H1 (cell line): Measurements from ENCODE around the gene TMA7. TPM values are rescaled to one million over a fixed set of nuclear protein-coding genes. Genes with fewer than 3 reads are reported as not detected.

ENCODE experiments used
- CTCF ChIA-PET: fragments of 300-600 bp; sonication (Branson Sonifier 250); formaldehyde crosslinking; loops from one replicate; lab custom pipeline; 2021; ENCODE audit not compliant: partially characterized antibody; lab: Charles Lee
- POLR2A ChIA-PET: fragments of 300-600 bp; sonication (Branson Sonifier 250); formaldehyde crosslinking; loops from one replicate; lab custom pipeline; 2021; ENCODE audit warnings: inconsistent platforms; ENCODE audit not compliant: partially characterized antibody; lab: Charles Lee
- DNase-seq, 2 experiments: peaks; one replicate each; pipeline versions ENCODE4 v3.0.0 to v3.0.0-alpha.2; 2010 to 2022; ENCODE audit warnings: low spot score in 2 of 2, low read depth in 1 of 2, mixed read lengths in 1 of 2
- FAIRE-seq: peaks from 2 replicates; lab custom pipeline; 2011; peaks lifted over from hg19 to GRCh38; lab: Jason Lieb, UNC
- H2AFZ ChIP-seq: 2 replicates; pipeline ENCODE4 v1.8.1; 2012; ENCODE audit warnings: low read length, inconsistent platforms
- H2AK5ac ChIP-seq: 2 replicates; pipeline ENCODE4 v1.6.1; 2013; ENCODE audit warnings: low read depth, low read length
- H2BK120ac ChIP-seq: replicated peaks from 2 replicates; pipeline ENCODE3; 2013; ENCODE audit warnings: low read depth, low read length, inconsistent platforms
- H2BK12ac ChIP-seq: 2 replicates; pipeline ENCODE4 v1.6.1; 2013; ENCODE audit warnings: low read depth, low read length
- H2BK15ac ChIP-seq: 2 replicates; pipeline ENCODE4 v1.6.1; 2013; ENCODE audit warnings: low read length
- H2BK20ac ChIP-seq: 2 replicates; pipeline ENCODE4 v1.6.1; 2013; ENCODE audit warnings: low read length
- H2BK5ac ChIP-seq: 2 replicates; pipeline ENCODE4 v1.6.1; 2013; ENCODE audit warnings: low read depth, low read length
- H3K14ac ChIP-seq: 2 replicates; pipeline ENCODE4 v1.6.1; 2013; ENCODE audit warnings: inconsistent platforms; ENCODE audit not compliant: insufficient read length
- H3K18ac ChIP-seq: 2 replicates; pipeline ENCODE4 v1.6.1; 2013; ENCODE audit warnings: low read length; ENCODE audit errors: extremely low read depth
- H3K23ac ChIP-seq: 2 replicates; pipeline ENCODE4 v1.6.1; 2013; ENCODE audit warnings: inconsistent platforms; ENCODE audit not compliant: insufficient read length
- H3K23me2 ChIP-seq: 2 replicates; pipeline ENCODE4 v1.6.1; 2013; ENCODE audit warnings: low read depth, low read length
- H3K27ac ChIP-seq: 2 replicates; pipeline ENCODE4 v1.6.1; 2011; ENCODE audit warnings: low read depth, low read length, inconsistent platforms
- H3K27me3 ChIP-seq, 4 experiments: replicated peaks in 1 of 4; 1 replicate in 1 of 4; 2 replicates in 3 of 4; pipeline versions ENCODE4 v1.6.1 to v1.8.1; 2011 to 2013; ENCODE audit warnings: low read length in 3 of 4, mild to moderate bottlenecking in 3 of 4, inconsistent platforms in 2 of 4, mixed read lengths in 2 of 4, moderate library complexity in 1 of 4; ENCODE audit not compliant: control insufficient read depth in 3 of 4, insufficient read depth in 3 of 4; ENCODE audit errors: extremely low read depth in 1 of 4
- H3K36me3 ChIP-seq, 4 experiments: 2 replicates each; pipeline versions ENCODE4 v1.6.1 to v1.8.1; 2011 to 2013; ENCODE audit warnings: mild to moderate bottlenecking in 4 of 4, low read length in 3 of 4, moderate library complexity in 2 of 4, control low read depth in 1 of 4, inconsistent platforms in 1 of 4; ENCODE audit not compliant: insufficient read depth in 4 of 4, control insufficient read depth in 2 of 4
- H3K4ac ChIP-seq: replicated peaks from 2 replicates; pipeline ENCODE3; 2013; ENCODE audit warnings: low read length, low read depth, mixed read lengths, inconsistent platforms; ENCODE audit not compliant: insufficient read length
- H3K4me1 ChIP-seq, 4 experiments: replicated peaks in 1 of 4; 1 replicate in 1 of 4; 2 replicates in 3 of 4; pipeline versions ENCODE4 v1.6.1 to v1.8.1; 2011 to 2013; ENCODE audit warnings: low read length in 3 of 4, inconsistent platforms in 2 of 4, mixed read lengths in 1 of 4; ENCODE audit not compliant: insufficient read depth in 4 of 4, control insufficient read depth in 3 of 4
- H3K4me2 ChIP-seq, 2 experiments: 2 replicates each; pipeline versions ENCODE4 v1.6.1 to v1.8.1; 2011 to 2013; ENCODE audit warnings: low read depth in 2 of 2, low read length in 2 of 2, control low read depth in 1 of 2, inconsistent platforms in 1 of 2, mild to moderate bottlenecking in 1 of 2; ENCODE audit not compliant: insufficient read depth in 1 of 2
- H3K4me3 ChIP-seq, 4 experiments: fragments of 200-600, 300-600 bp in 1 of 4; sonication (generic), shearing (Covaris generic), sonication (Bioruptor Twin) in 1 of 4; 2 replicates each; pipeline versions ENCODE4 v1.5.1 to v1.8.1; 2011 to 2016; ENCODE audit warnings: low read length in 4 of 4, low read depth in 3 of 4, control low read depth in 2 of 4, inconsistent platforms in 2 of 4, mild to moderate bottlenecking in 2 of 4, mixed read lengths in 1 of 4, moderate library complexity in 1 of 4; ENCODE audit not compliant: insufficient read depth in 2 of 4; ENCODE audit errors: extremely low read depth in 1 of 4
- H3K56ac ChIP-seq: replicated peaks from 2 replicates; pipeline ENCODE3; 2013; ENCODE audit warnings: low read depth, mild to moderate bottlenecking, mixed read lengths, low read length, inconsistent platforms; ENCODE audit not compliant: insufficient read length
- H3K79me1 ChIP-seq: 2 replicates; pipeline ENCODE4 v1.6.1; 2013; ENCODE audit warnings: low read depth, low read length, control low read depth
- H3K79me2 ChIP-seq, 2 experiments: 2 replicates each; pipeline versions ENCODE4 v1.6.1 to v1.8.1; 2012 to 2013; ENCODE audit warnings: low read length in 2 of 2, mild to moderate bottlenecking in 2 of 2, inconsistent platforms in 1 of 2; ENCODE audit not compliant: insufficient read depth in 2 of 2, control insufficient read depth in 1 of 2
- H3K9ac ChIP-seq, 4 experiments: replicated peaks in 1 of 4; 1 replicate in 1 of 4; 2 replicates in 3 of 4; pipeline versions ENCODE4 v1.6.1 to v1.8.1; 2011 to 2013; ENCODE audit warnings: low read depth in 3 of 4, low read length in 3 of 4, control low read depth in 2 of 4, mild to moderate bottlenecking in 2 of 4, moderate library complexity in 2 of 4, inconsistent platforms in 1 of 4; ENCODE audit errors: extremely low read depth in 1 of 4
- H3K9me3 ChIP-seq, 2 experiments: 2 replicates each; pipeline versions ENCODE4 v1.6.1 to v1.8.1; 2012 to 2013; ENCODE audit warnings: mild to moderate bottlenecking in 2 of 2, moderate library complexity in 2 of 2, control low read depth in 1 of 2, inconsistent platforms in 1 of 2, low read depth in 1 of 2, low read length in 1 of 2, mixed read lengths in 1 of 2; ENCODE audit not compliant: insufficient read depth in 2 of 2
- H4K20me1 ChIP-seq, 2 experiments: replicated peaks in 1 of 2; 2 replicates each; pipeline versions ENCODE3 to v1.8.1; 2011 to 2013; ENCODE audit warnings: inconsistent platforms in 2 of 2, low read length in 2 of 2, mild to moderate bottlenecking in 1 of 2; ENCODE audit not compliant: insufficient read depth in 2 of 2, control insufficient read depth in 1 of 2
- H4K5ac ChIP-seq: 2 replicates; pipeline ENCODE4 v1.6.1; 2013; ENCODE audit warnings: low read length, low read depth, mixed read lengths, inconsistent platforms; ENCODE audit not compliant: insufficient read length
- H4K8ac ChIP-seq: 2 replicates; pipeline ENCODE4 v1.8.0; 2013; ENCODE audit warnings: mild to moderate bottlenecking, moderate library complexity, low read length, inconsistent platforms; ENCODE audit not compliant: insufficient read depth; ENCODE audit errors: extremely low read depth
- H4K91ac ChIP-seq: replicated peaks from 2 replicates; pipeline ENCODE3; 2013; ENCODE audit warnings: low read length, mixed read lengths, inconsistent platforms; ENCODE audit not compliant: insufficient read length
- EP300 ChIP-seq, 2 experiments: IDR thresholded peaks; 1 replicate in 1 of 2; 2 replicates in 1 of 2; pipeline ENCODE4 v1.6.1; 2011 to 2012; ENCODE audit warnings: low read depth in 2 of 2, low read length in 2 of 2, mild to moderate bottlenecking in 2 of 2, borderline replicate concordance in 1 of 2, inconsistent platforms in 1 of 2, moderate library complexity in 1 of 2
- SP4 ChIP-seq: IDR thresholded peaks from 2 replicates; pipeline ENCODE4 v1.6.1; 2012; ENCODE audit warnings: low read length, inconsistent platforms
- WGBS, 2 experiments: shearing (Covaris generic) in 1 of 2; methylation state at CpG; one replicate each; pipeline versions ENCODE4 v1.1.6 to v1.1.7; 2013 to 2015; ENCODE audit warnings: low lambda C conversion rate in 2 of 2, mixed read lengths in 2 of 2, inconsistent platforms in 1 of 2, low coverage in 1 of 2, missing lambda C conversion rate in 1 of 2; ENCODE audit not compliant: insufficient replicate concordance in 2 of 2, insufficient coverage in 1 of 2, insufficient read length in 1 of 2; ENCODE audit errors: extremely low coverage in 1 of 2, missing lambda C conversion rate in 1 of 2; 5-methylcytosine and 5-hydroxymethylcytosine counted together
- polyA plus RNA-seq, 7 experiments: library from polyadenylated mRNA; depleted of rRNA in 3 of 7; stranded (reverse) in 5 of 7; unstranded in 2 of 7; fragments of >200 nt in 5 of 7; fragments of 200-250 nt in 2 of 7; gene quantifications; 1 replicate in 5 of 7; 2 replicates in 1 of 7; 4 replicates in 1 of 7; pipeline versions ENCODE4 v1.2.1 to v1.2.3, GENCODE V29; 2011 to 2013; ENCODE audit warnings: missing spikeins in 2 of 7, mixed read lengths in 2 of 7
- total RNA-seq: library from RNA; stranded (reverse); fragmentation: NEBNext Ultra II Directional; extraction: Animal tissue kit (Norgen Biotek cat#: 25700); gene quantifications from 2 replicates; pipeline ENCODE4 v1.2.1, GENCODE V29; 2021

Gene TMA7
- total and polyA plus RNA-seq, 2 of the 8 experiments (the other 6 are each of a cell fraction or from before 2014, with no cell fraction given) = 138 to 305 TPM

- no peak overlapping the region for H3K23ac ChIP-seq
- H3K9ac ChIP-seq = peak overlapping the region in 3 of 4 experiments; percentile 79 to 82 (median 81); a peak in 6 of 7 replicates
- peak overlapping the region; percentile 85 for H2AFZ ChIP-seq
- H3K4me1 ChIP-seq = peaks cover 3 to 17% (median 6%) of the 10 kb centered on the region in 4 experiments; a peak in 5 of 7 replicates
- H2BK15ac ChIP-seq = 0 out of 2 replicates have a peak overlapping the region, but pooled peaks have one; percentile 8
- ChIA-PET POLR2A (interaction anchor here (0.6 to 10.3 kb wide), 24 partner anchors 11 to 261 kb away, joined by 3 to 233 read pairs (median 4); partner anchors contain the start of genes NME6, PFKFB4, PLXNB1 and SHISA5), CTCF (interaction anchor here (0.8 to 5.2 kb wide), 9 partner anchors 10 to 204 kb away, joined by 3 to 38 read pairs (median 4); partner anchors contain the start of gene SLC26A6)
- FAIRE-seq (no peak), DNase-seq (no peak)
- H4K5ac ChIP-seq = peak overlapping the region; percentile 73
- H3K27me3 ChIP-seq = no peaks in the 10 kb centered on the region
- peak overlapping the region; percentile 57; the same call in 1 of the 2 replicates for H2BK5ac ChIP-seq
- peaks cover 0 to 8% of the 10 kb centered on the region in 2 experiments for H4K20me1 ChIP-seq
- no peaks in the 10 kb centered on the region for H3K9me3 ChIP-seq
- H3K4me2 ChIP-seq = peak overlapping the region; percentile 85 to 94
- H3K27ac ChIP-seq = peak overlapping the region; percentile 62
- H2BK12ac ChIP-seq = no peak overlapping the region
- peaks cover 5% of the 10 kb centered on the region for H3K79me1 ChIP-seq
- WGBS, 2 experiments = 18% methylated on average over 6 of the region's 6 CpGs; no CpG with 5 or more reads in 1 of the 2 experiments
- no peak overlapping the region for H2BK20ac ChIP-seq
- H3K18ac ChIP-seq = peak overlapping the region; percentile 94; the same call in 1 of the 2 replicates
- TF ChIP-seq EP300 (IDR thresholded peaks at IDR 0.05; ENCODE audit: borderline replicate concordance in 1 of 2, low read depth in 2 of 2, low read length in 2 of 2) (no peak), SP4 (peak; percentile 25; the same call in 1 of the 2 replicates)
- peaks cover 3 to 27% (median 13%) of the 10 kb centered on the region in 4 experiments; a peak in 5 of 8 replicates for H3K36me3 ChIP-seq
- peak overlapping the region; percentile 32 for H3K56ac ChIP-seq
- no peak overlapping the region for H3K14ac ChIP-seq
- H4K91ac ChIP-seq = peak overlapping the region; percentile 75
- H4K8ac ChIP-seq = peak overlapping the region; percentile 97; the same call in 1 of the 2 replicates
- H2BK120ac ChIP-seq = no peak overlapping the region
- peak overlapping the region; percentile 80 to 98 (median 96) for H3K4me3 ChIP-seq
- H3K79me2 ChIP-seq = peaks cover 0 to 27% of the 10 kb centered on the region in 2 experiments; a peak in 2 of 4 replicates
- H3K23me2 ChIP-seq = peaks cover 11% of the 10 kb centered on the region
- H2AK5ac ChIP-seq = no peak overlapping the region; the same call in 1 of the 2 replicates
- peak overlapping the region; percentile 85 for H3K4ac ChIP-seq
These were observed 6.0 kb downstream of the TMA7 start for GRCh38 chr3:48446043-48446424.
